Stimulated activated CD4-positive, alpha-beta T cell treated with anti-CD3 and anti-CD28 coated beads, TNF-alpha, amount 100 ng/mL, for 24 hours (primary cell): ENCODE results near the gene OR51A2.
"Not testable (repeated sequence)": the region's sequence is repeated elsewhere in the genome, so short reads cannot be mapped to it uniquely, and the experiment has no call there.

Experiments used
- DNase-seq, 3 experiments: peaks; one replicate each; pipeline ENCODE4 v3.0.0-alpha.2; 2020; ENCODE audit warnings: low read depth in 3 of 3

Gene OR51A2, protein sequence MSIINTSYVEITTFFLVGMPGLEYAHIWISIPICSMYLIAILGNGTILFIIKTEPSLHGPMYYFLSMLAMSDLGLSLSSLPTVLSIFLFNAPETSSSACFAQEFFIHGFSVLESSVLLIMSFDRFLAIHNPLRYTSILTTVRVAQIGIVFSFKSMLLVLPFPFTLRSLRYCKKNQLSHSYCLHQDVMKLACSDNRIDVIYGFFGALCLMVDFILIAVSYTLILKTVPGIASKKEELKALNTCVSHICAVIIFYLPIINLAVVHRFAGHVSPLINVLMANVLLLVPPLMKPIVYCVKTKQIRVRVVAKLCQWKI

DNA sequence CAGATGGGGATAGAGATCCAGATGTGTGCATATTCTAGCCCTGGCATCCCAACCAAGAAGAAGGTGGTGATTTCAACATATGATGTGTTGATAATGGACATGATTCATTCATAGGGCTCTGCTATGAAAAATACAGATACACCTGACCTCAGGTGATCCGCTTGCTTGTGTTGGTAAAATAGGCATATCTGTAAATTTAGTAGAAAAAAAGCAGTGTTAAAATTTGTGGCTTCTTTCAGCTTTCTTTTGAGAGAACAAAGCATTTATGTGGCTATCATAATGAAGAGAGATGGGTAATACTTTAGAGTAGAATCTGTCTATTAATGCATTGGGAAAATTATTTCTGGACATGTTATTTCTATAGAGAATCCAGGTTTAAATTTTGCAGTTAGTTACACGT, at the start of gene OR51A2:
Gene OR51A2 (minus strand): TSS at position 101 of the 400 bp plus-strand sequence. CDS start 0 bp downstream, at position 101.
- DNase-seq, result not testable (repeated sequence)

- peak in 1 of 3 experiments; percentile 5 for DNase-seq
Measured at GRCh38 chr11:5004424-5005274, 49.1 kb upstream of the OR51A2 start.

GRCh38 chr11:4994551-4994950, 39.0 kb upstream of the OR51A2 start, which contains the start of gene OR51L1:
Gene OR51L1, plus strand, starts transcription at chr11:4994851. Its CDS starts 4,132 bp downstream, at chr11:4998983.
- DNase-seq, result no peak

DNA sequence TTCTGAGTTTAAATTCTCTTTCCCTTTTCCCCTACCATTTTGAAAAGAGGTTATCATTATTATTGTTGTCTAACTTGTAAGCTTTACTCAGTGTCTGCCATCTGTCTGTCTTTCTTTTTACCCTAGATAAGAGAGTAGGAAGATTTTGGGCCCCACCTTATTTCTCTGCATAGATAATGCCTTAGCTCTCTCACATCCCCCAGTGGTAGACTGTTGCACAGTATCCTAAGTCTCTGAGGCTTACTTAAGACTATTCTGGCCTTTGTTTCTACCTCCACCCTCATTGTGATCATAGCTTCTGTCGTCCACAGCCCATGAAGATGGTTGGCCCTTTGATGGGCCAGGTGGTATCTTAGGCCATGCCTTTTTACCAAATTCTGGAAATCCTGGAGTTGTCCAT, 35.5 kb upstream of the OR51A2 start:
- DNase-seq, result no peak

- DNase-seq, result no peak
Measured at GRCh38 chr11:4983841-4984240, 28.3 kb upstream of the OR51A2 start.

GRCh38 chr11:4982678-4983077, 27.2 kb upstream of the OR51A2 start:
- no peak for DNase-seq

GRCh38 chr11:4979036-4979435, 23.5 kb upstream of the OR51A2 start:
- DNase-seq, result no peak

DNA sequence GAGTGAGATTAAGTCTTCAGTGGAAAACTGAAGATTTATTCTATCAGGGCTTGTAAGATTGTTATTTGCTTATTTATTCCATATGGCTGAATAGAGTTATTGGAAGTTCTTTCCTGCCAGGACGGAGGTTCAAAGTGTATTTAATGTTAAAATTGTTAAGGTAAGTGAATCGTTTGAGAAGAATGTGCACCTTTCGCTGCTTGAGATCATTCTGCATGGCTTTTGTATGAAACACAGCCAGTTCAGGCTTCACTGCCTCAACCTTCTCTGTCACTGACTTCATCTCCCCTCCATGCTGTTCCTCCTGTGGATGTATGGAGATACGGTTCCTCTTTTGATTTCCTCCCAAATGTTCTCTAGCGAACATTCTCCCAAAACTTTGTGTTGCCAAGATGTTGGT, 19.9 kb upstream of the OR51A2 start:
- no peak for DNase-seq

GRCh38 chr11:4962816-4963215, 7.3 kb upstream of the OR51A2 start:
- no peak for DNase-seq

DNA sequence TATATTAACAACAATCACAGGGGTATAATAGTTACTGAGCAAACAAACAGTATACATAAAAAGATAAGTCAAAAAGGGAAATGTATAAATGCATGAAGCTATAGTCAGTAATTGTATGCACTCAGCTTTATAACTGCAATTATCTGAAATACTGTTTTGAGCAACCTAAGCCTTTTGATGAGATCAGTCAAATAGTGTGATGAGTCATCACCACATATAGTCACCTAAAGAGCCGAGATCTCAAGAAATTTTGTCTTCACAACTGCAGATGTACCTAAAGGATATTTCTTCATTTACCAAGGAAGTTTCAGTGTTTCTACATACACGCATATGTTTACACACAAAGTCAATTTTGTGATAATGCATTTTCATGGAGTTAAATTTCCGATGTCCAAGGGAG, 5.4 kb upstream of the OR51A2 start:
- DNase-seq, result no peak

GRCh38 chr11:4957396-4957795, 1.9 kb upstream of the OR51A2 start:
- no peak for DNase-seq

GRCh38 chr11:4947505-4947904, 8.0 kb downstream of the OR51A2 start, which contains the start of gene OR51A4:
Gene OR51A4, minus strand, starts transcription at chr11:4947605. Its CDS starts 505 bp downstream, at chr11:4947100.
- no peak for DNase-seq

DNA sequence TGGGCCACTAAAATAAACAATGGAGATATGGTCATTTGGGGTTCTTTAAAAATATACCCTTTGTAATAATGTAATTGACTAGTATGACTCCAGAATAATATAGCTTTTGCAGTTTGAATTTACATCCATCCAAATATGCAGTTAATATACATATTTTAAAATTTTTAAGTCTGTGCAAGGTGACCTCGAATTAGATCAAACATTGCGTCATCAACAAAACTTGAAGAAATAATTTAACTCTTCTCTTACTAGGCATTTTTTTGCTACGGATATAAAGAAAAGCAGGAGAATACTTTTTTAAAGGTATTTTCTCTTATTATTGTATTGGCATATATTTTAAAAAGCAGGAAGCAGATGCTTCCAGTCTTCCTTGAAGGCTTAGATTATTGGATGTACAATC, 18.8 kb downstream of the OR51A2 start:
- DNase-seq, result no peak

DNA sequence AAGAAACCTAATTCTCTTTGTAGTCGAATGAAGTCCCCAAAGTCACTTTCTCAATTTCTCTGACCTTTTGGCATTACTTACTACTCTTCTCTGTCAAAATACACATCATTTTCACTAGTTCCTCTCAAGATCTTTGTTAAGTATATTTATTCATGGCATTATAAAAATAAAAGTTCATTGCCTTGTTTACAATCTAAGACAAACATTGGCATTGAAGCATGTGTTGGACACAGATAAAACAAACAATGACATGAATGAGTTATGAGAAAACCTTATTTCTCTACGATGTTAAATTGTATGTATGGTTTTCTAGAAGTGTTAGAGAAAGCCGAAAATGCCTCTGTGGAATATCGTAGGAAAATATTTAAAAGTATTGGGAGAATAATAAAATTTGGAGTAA, 22.8 kb downstream of the OR51A2 start:
- no peak for DNase-seq

DNA sequence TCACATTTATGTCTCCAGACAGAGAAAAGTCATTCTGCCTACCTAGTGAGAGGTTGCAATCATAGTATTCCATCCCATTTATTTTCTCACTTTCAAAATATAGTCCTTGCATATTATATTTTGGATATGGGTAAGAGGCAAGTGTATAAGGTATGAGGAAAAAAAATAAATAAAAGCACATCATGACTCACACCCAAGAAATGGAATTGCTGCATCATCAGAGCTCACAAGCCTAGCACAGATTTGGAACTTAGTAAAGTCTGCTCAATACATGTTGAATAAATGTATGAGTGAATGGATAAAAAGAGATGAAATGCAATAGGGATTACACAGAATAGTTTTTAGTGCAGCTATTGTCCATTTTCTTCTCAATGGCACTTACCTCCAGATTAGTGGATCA, 28.9 kb downstream of the OR51A2 start:
- no peak for DNase-seq

DNA sequence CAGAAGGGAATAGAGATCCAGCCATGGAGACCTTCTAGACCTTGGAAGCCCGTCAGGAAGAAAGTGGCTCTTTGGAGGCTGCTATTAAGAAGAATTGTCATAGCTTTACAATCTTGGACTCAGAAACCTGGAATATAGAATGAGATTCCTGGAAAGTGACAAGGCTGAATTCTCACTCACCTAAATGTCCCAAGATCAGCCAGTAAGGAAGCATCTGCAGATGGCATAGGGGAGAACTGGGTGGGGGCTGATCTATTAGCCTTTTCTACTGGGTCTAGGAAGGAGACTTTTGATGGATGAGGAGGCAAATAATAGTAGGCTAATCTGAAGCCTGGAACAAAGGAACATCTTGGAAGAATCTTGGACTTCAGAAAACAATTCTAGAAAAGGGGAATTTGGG, 31.3 kb downstream of the OR51A2 start, which contains the start of gene OR51G1:
Gene OR51G1 (minus strand): TSS at position 101 of the 400 bp plus-strand sequence. CDS start 0 bp downstream, at position 101.
- no peak for DNase-seq

- DNase-seq, result no peak
Measured at GRCh38 chr11:4922304-4922703, 33.2 kb downstream of the OR51A2 start.

GRCh38 chr11:4921796-4922195, 33.7 kb downstream of the OR51A2 start:
- no peak for DNase-seq

DNA sequence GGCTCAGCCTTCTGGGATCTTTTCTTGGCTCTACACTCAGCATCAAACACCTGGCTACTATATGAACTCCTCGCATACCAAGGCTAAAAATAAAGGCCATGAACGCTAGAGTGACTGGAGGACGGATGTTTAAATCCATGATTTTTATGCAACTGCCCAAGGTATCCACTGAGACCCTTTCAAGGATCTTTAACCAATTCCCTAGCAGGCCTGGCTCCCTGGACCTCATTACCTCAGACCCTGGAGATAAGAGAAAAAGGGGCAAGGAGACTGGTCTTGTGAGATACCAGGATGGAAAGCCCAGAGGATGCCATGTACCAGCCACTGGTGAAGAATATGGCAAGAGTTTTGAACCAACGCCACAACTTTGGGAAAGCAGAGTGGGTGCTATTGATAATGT, 36.3 kb downstream of the OR51A2 start, which contains the start of gene OR51G2:
Gene OR51G2 (minus strand): TSS at position 101 of the 400 bp plus-strand sequence. CDS start 3,687 bp downstream, outside the sequence.
- DNase-seq, result no peak

DNA sequence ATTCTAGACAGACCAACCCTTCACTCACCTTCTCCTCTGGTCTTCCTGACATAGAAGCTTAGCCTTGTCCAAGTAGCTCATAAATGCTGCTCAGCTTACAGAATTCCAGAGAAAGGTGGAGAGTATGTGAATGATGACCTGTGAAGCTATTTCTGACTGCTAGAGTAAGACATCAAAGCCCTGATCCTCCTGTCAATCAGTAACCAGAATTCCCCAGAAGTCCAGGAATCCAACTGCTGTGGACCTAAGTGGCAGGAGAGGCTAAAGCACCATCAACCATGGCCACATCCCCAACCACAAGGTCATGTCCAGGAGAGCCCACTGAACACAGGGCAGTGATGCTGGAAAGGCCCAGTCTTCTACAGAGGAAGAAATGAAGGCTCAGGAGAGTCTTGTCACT, 38.9 kb downstream of the OR51A2 start:
- DNase-seq, result no peak
